HG03469 (cell line): ENCODE data around the gene A2ML1.
"Not testable (repeated sequence)": the region's sequence is repeated elsewhere in the genome, so short reads cannot be mapped to it uniquely, and the experiment has no call there.

Experiments
- ATAC-seq: cut with Tn5 transposase; IDR thresholded peaks from one replicate; pipeline ENCODE4 v1.9.1; 2021; ENCODE audit warnings: mild to moderate bottlenecking, moderate library complexity, moderate number of reproducible peaks; ENCODE audit not compliant: unreplicated experiment

A2ML1 gene

GRCh38 chr12:8816448-8817050 lies 5.9 kb upstream of the A2ML1 start:
- ATAC-seq, result no peak

- no peak for ATAC-seq
These were observed 4.6 kb upstream of the A2ML1 start for GRCh38 chr12:8817856-8818255.

GRCh38 chr12:8818526-8818925 lies 3.9 kb upstream of the A2ML1 start:
- ATAC-seq, result no peak

GRCh38 chr12:8819666-8819980 lies 2.8 kb upstream of the A2ML1 start:
- ATAC-seq, result no peak

GRCh38 chr12:8820676-8821407 lies 1.6 kb upstream of the A2ML1 start:
- ATAC-seq, result not testable (repeated sequence)

GRCh38 chr12:8821591-8821990 lies 830 bp upstream of the A2ML1 start:
- ATAC-seq, result no peak

- ATAC-seq, result no peak
These were observed 1.3 kb downstream of the A2ML1 start for GRCh38 chr12:8823565-8824300.

- no peak for ATAC-seq
These were observed 5.3 kb downstream of the A2ML1 start for GRCh38 chr12:8827551-8828256.

- ATAC-seq, result no peak
These were observed 6.1 kb downstream of the A2ML1 start for GRCh38 chr12:8828257-8829124.

GRCh38 chr12:8829125-8829518 lies 6.7 kb downstream of the A2ML1 start:
- no peak for ATAC-seq

- no peak for ATAC-seq
These were observed 7.2 kb downstream of the A2ML1 start for GRCh38 chr12:8829621-8830020.

- no peak for ATAC-seq
These were observed 8.7 kb downstream of the A2ML1 start for GRCh38 chr12:8831116-8831515.

- ATAC-seq, result no peak
These were observed 10.1 kb downstream of the A2ML1 start for GRCh38 chr12:8832500-8832899.

- no peak for ATAC-seq
These were observed 11.8 kb downstream of the A2ML1 start for GRCh38 chr12:8834230-8834629.

GRCh38 chr12:8837291-8837690 lies 14.9 kb downstream of the A2ML1 start:
- ATAC-seq, result no peak

- no peak for ATAC-seq
These were observed 17.9 kb downstream of the A2ML1 start for GRCh38 chr12:8840321-8840720.

GRCh38 chr12:8840938-8841633 lies 18.7 kb downstream of the A2ML1 start:
- no peak for ATAC-seq

GRCh38 chr12:8841778-8842177 lies 19.4 kb downstream of the A2ML1 start:
- ATAC-seq, result no peak

GRCh38 chr12:8844665-8845064 lies 22.2 kb downstream of the A2ML1 start:
- no peak for ATAC-seq

- ATAC-seq, result no peak
These were observed 23.9 kb downstream of the A2ML1 start for GRCh38 chr12:8846305-8846704.
